K562 (cell line): ENCODE data around the gene HMX2. TPM values are rescaled to one million over a fixed set of nuclear protein-coding genes. Genes with fewer than 3 reads are reported as not detected.

Experiments used
- ATF7 ChIP-seq: fragments of 450-650 bp; IDR thresholded peaks from 2 replicates; pipeline ENCODE4 v1.7.1; 2014; ENCODE audit warnings: mild to moderate bottlenecking, moderate library complexity
- BRF1 ChIP-seq: IDR thresholded peaks from 3 replicates; pipeline ENCODE4 v1.6.1; 2011; ENCODE audit warnings: borderline replicate concordance, mild to moderate bottlenecking; ENCODE audit not compliant: insufficient read length; ENCODE audit errors: extremely low read depth
- EP300 ChIP-seq: IDR thresholded peaks from 2 replicates; pipeline ENCODE4 v1.6.1; 2012; ENCODE audit warnings: low read length, improper control_type of control experiment
- HDAC1 ChIP-seq, 2 experiments: fragments of 450-650 bp; IDR thresholded peaks; 2 replicates each; pipeline ENCODE4 v1.6.1; 2016 to 2017; ENCODE audit warnings: inconsistent platforms in 1 of 2, mild to moderate bottlenecking in 1 of 2, moderate library complexity in 1 of 2
- HNRNPUL1 ChIP-seq: fragments of 200-400 bp; formaldehyde crosslinking; IDR thresholded peaks from 2 replicates; pipeline ENCODE4 v1.6.1; 2017; ENCODE audit warnings: low read length
- PML ChIP-seq: IDR thresholded peaks from 2 replicates; pipeline ENCODE4 v1.6.1; 2012; ENCODE audit warnings: low read length, inconsistent platforms
- RHOXF2B ChIP-seq: fragments of 250-450 bp; sonication (Bioruptor Pico); conservative IDR thresholded peaks from 2 replicates; pipeline ENCODE4 v1.5.1; 2021
- SRF ChIP-seq, 2 experiments: fragments of 250-450, 450-650 bp in 1 of 2; sonication (Bioruptor Pico) in 1 of 2; sonication (generic) in 1 of 2; formaldehyde crosslinking; IDR thresholded peaks; 2 replicates each; pipeline versions ENCODE4 v1.5.0 to v1.5.1; 2020 to 2022; ENCODE audit warnings: mild to moderate bottlenecking in 1 of 2, missing genetic modification reagents in 1 of 2
- STAT5B ChIP-seq: fragments of 250-450 bp; sonication (Bioruptor Pico); IDR thresholded peaks from 2 replicates; pipeline ENCODE4 v1.8.0; 2021; ENCODE audit warnings: mild to moderate bottlenecking, inconsistent platforms
- TAF1 ChIP-seq: IDR thresholded peaks from 2 replicates; pipeline ENCODE4 v1.6.1; 2011; ENCODE audit warnings: mild to moderate bottlenecking, low read length, moderate library complexity; ENCODE audit not compliant: insufficient read depth, control insufficient read depth, severe bottlenecking; ENCODE audit errors: extremely low read depth
- TCF15 ChIP-seq: fragments of 250-450 bp; sonication (Bioruptor Pico); IDR thresholded peaks from 2 replicates; pipeline ENCODE4 v1.8.0; 2022; ENCODE audit warnings: moderate library complexity, mild to moderate bottlenecking, inconsistent platforms
- THAP7 ChIP-seq: fragments of 250-450 bp; sonication (Bioruptor Pico); IDR thresholded peaks from 2 replicates; pipeline ENCODE4 v1.5.0; 2021
- ZNF639 ChIP-seq, 2 experiments: fragments of 200-800 bp in 1 of 2; sonication (Bioruptor generic) in 1 of 2; sonication (generic) in 1 of 2; formaldehyde crosslinking in 1 of 2; IDR thresholded peaks in 1 of 2; conservative IDR thresholded peaks in 1 of 2; 2 replicates each; pipeline versions ENCODE4 v1.5.0 to v1.6.1; 2016 to 2020; ENCODE audit warnings: missing compliant biosample characterization in 1 of 2, missing genetic modification characterization in 1 of 2, missing genetic modification reagents in 1 of 2
- polyA plus RNA-seq, 8 experiments: library from polyadenylated mRNA; depleted of rRNA in 4 of 8; stranded (reverse) in 5 of 8; unstranded in 3 of 8; fragments of >200 nt; fragmentation: Nextera tagmentation in 2 of 8; fragmentation: Illumina TruSeq in 1 of 8; extraction: Ambion mirVana in 2 of 8; extraction: Trizol in 1 of 8; gene quantifications; 2 replicates each; pipeline versions ENCODE4 v1.2.1 to v1.2.3, GENCODE V29; 2011 to 2014; ENCODE audit warnings: inconsistent platforms in 1 of 8, missing spikeins in 1 of 8
- total RNA-seq, 7 experiments: library from RNA; depleted of rRNA in 6 of 7; stranded (reverse); fragments of >200 nt in 6 of 7; fragmentation: Illumina TruSeq in 2 of 7; extraction: Trizol in 2 of 7; gene quantifications; 2 replicates each; pipeline versions ENCODE4 v1.2.1 to v1.2.3, GENCODE V29; 2011 to 2021; ENCODE audit warnings: low replicate concordance in 1 of 7
- TF ChIP-seq, protein P1 (sequence below), 2 experiments: fragments of 250-450 bp in 1 of 2; fragments of 450-650 bp in 1 of 2; sonication (Bioruptor Pico) in 1 of 2; IDR thresholded peaks; 2 replicates each; pipeline versions ENCODE4 v1.6.1 to v1.8.0; 2016 to 2021; ENCODE audit warnings: mild to moderate bottlenecking in 2 of 2, moderate library complexity in 2 of 2, missing compliant biosample characterization in 1 of 2, missing genetic modification characterization in 1 of 2

The HMX2 gene
- total and polyA plus RNA-seq, 9 of the 15 experiments (the other 6 are each of a cell fraction or from before 2014, with no cell fraction given): 0.07 to 0.58 (median 0.09) TPM; not detected in 2

GRCh38 chr10:123139521-123140163, 8.3 kb upstream of the HMX2 start (continued):
- TF ChIP-seq TCF15 (CRISPR knock-in tag) (no peak), SRF (CRISPR knock-in tag; IDR thresholded peaks at IDR 0.05) (0 out of 4 replicates have a peak, but pooled peaks of 1 of the 2 experiments have one; percentile 31), THAP7 (CRISPR knock-in tag) (no peak), BRF1 (no peak), EP300 (peak; percentile 48; the same call in 1 of the 2 replicates), ZNF639 (CRISPR knock-in tag; conservative IDR thresholded peaks at IDR 0.05 in 1 of 2, IDR thresholded peaks at IDR 0.05 in 1 of 2) (peak in 1 of 2 experiments; percentile 39; a peak in 1 of 4 replicates), TAF1 (peak; percentile 92), PML (peak; percentile 53; the same call in 1 of the 2 replicates), ATF7 (no peak), RHOXF2B (CRISPR knock-in tag) (no peak), HDAC1 (IDR thresholded peaks at IDR 0.05) (peak in 1 of 2 experiments; percentile 53; a peak in 2 of 4 replicates), HNRNPUL1 (no peak), STAT5B (CRISPR knock-in tag) (no peak)
- TF ChIP-seq, protein P1, sequence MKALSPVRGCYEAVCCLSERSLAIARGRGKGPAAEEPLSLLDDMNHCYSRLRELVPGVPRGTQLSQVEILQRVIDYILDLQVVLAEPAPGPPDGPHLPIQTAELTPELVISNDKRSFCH (CRISPR knock-in tag; IDR thresholded peaks at IDR 0.05): no peak
- TF ChIP-seq, protein P1 (tag; IDR thresholded peaks at IDR 0.05): no peak
